A549 (cell line): ENCODE data around the gene FERMT1. TPM values are rescaled to one million over a fixed set of nuclear protein-coding genes. Genes with fewer than 3 reads are reported as not detected.

Source experiments
- ATAC-seq, 2 experiments: fragments of 200-7000 bp in 1 of 2; fragments of >200 bp in 1 of 2; cut with Nextera tagmentation in 1 of 2; cut with Tn5 transposase in 1 of 2; 3 replicates each; pipeline versions ENCODE4 v1.8.0 to v1.9.1; 2018 to 2020; ENCODE audit warnings: mild to moderate bottlenecking in 1 of 2, moderate library complexity in 1 of 2
- CTCF ChIA-PET: fragments of 300-600 bp; sonication (Branson Sonifier 250); formaldehyde crosslinking; extraction: SDS; loops from one replicate; lab custom pipeline; 2021; ENCODE audit warnings: antibody characterized with exemption, inconsistent platforms; lab: Yijun Ruan, JAX
- POLR2A ChIA-PET: fragments of 350-600 bp; formaldehyde crosslinking; extraction: SDS; loops from one replicate; lab custom pipeline; 2021; ENCODE audit warnings: antibody characterized with exemption, inconsistent platforms; lab: Yijun Ruan, JAX
- DNase-seq, 2 experiments: peaks; one replicate each; pipeline versions ENCODE4 v3.0.0 to v3.0.0-alpha.2; 2011 to 2016; ENCODE audit warnings: low read depth in 1 of 2, low spot score in 1 of 2
- FAIRE-seq: peaks from 2 replicates; lab custom pipeline; 2011; peaks lifted over from hg19 to GRCh38; lab: Jason Lieb, UNC
- H3K27ac ChIP-seq, 2 experiments: fragments of >200 bp; sonication (Bioruptor Twin); formaldehyde crosslinking; 3 replicates each; pipeline ENCODE4 v1.5.1; 2016 to 2017
- H3K4me1 ChIP-seq: fragments of >200 bp; sonication (Bioruptor Twin); formaldehyde crosslinking; 3 replicates; pipeline ENCODE4 v1.6.1; 2016
- H3K4me2 ChIP-seq: fragments of >200 bp; sonication (Bioruptor Twin); formaldehyde crosslinking; 3 replicates; pipeline ENCODE4 v1.6.1; 2016
- H3K4me3 ChIP-seq: fragments of >200 bp; sonication (Bioruptor Twin); formaldehyde crosslinking; 3 replicates; pipeline ENCODE4 v1.5.1; 2016
- H3K9me3 ChIP-seq: fragments of >200 bp; sonication (Bioruptor Twin); formaldehyde crosslinking; 3 replicates; pipeline ENCODE4 v1.6.1; 2016
- ATOH8 ChIP-seq: fragments of 250-450 bp; sonication (Bioruptor Pico); IDR thresholded peaks from 2 replicates; pipeline ENCODE4 v1.5.0; 2020; ENCODE audit warnings: low read depth, mild to moderate bottlenecking, moderate library complexity
- CHD4 ChIP-seq: fragments of 200-600 bp; sonication (generic); IDR thresholded peaks from 2 replicates; pipeline ENCODE4 v1.6.1; 2016; ENCODE audit warnings: antibody characterized with exemption, mild to moderate bottlenecking, borderline replicate concordance
- E2F6 ChIP-seq: IDR thresholded peaks from 2 replicates; pipeline ENCODE4 v1.6.1; 2012; ENCODE audit warnings: low read depth, borderline replicate concordance
- EHF ChIP-seq: fragments of 250-450 bp; sonication (Bioruptor Pico); IDR thresholded peaks from 2 replicates; pipeline ENCODE4 v1.5.0; 2020; ENCODE audit warnings: mild to moderate bottlenecking
- EHMT2 ChIP-seq: fragments of 200-600 bp; sonication (generic); IDR thresholded peaks from 2 replicates; pipeline ENCODE4 v1.6.1; 2016; ENCODE audit warnings: antibody characterized with exemption, low read depth, mild to moderate bottlenecking, moderate library complexity
- ELK1 ChIP-seq: fragments of 150-350 bp; IDR thresholded peaks from 2 replicates; pipeline ENCODE4 v1.6.1; 2014; ENCODE audit warnings: low read depth, mild to moderate bottlenecking, low read length
- ESRRA ChIP-seq: fragments of 150-350 bp; IDR thresholded peaks from 2 replicates; pipeline ENCODE4 v1.6.1; 2014; ENCODE audit warnings: mild to moderate bottlenecking, low read length, borderline replicate concordance
- FOSB ChIP-seq: fragments of 250-450 bp; sonication (Bioruptor Pico); IDR thresholded peaks from 2 replicates; pipeline ENCODE4 v1.5.0; 2020; ENCODE audit warnings: mild to moderate bottlenecking, moderate library complexity
- FOXS1 ChIP-seq: fragments of 250-450 bp; sonication (Bioruptor Pico); IDR thresholded peaks from 2 replicates; pipeline ENCODE4 v1.5.0; 2020; ENCODE audit warnings: mild to moderate bottlenecking, moderate library complexity
- HEYL ChIP-seq: fragments of 250-450 bp; sonication (Bioruptor Pico); IDR thresholded peaks from 2 replicates; pipeline ENCODE4 v1.8.0; 2021; ENCODE audit warnings: mild to moderate bottlenecking, moderate library complexity
- HOXB13 ChIP-seq: fragments of 250-450 bp; sonication (Bioruptor Pico); IDR thresholded peaks from 2 replicates; pipeline ENCODE4 v1.5.0; 2020; ENCODE audit warnings: low read depth, mild to moderate bottlenecking, moderate library complexity
- KDM5A ChIP-seq: fragments of 200-600 bp; sonication (generic); IDR thresholded peaks from 2 replicates; pipeline ENCODE4 v1.6.1; 2016; ENCODE audit warnings: antibody characterized with exemption, mild to moderate bottlenecking
- MAFK ChIP-seq: fragments of 450-650 bp; IDR thresholded peaks from 2 replicates; pipeline ENCODE4 v1.6.1; 2014; ENCODE audit not compliant: partially characterized antibody
- MAX ChIP-seq: IDR thresholded peaks from 2 replicates; pipeline ENCODE4 v1.6.1; 2012
- MYC ChIP-seq: IDR thresholded peaks from 2 replicates; pipeline ENCODE4 v1.6.1; 2012; ENCODE audit warnings: mild to moderate bottlenecking, inconsistent platforms, low read length, improper control_type of control experiment, borderline replicate concordance
- NFE2L2 ChIP-seq: fragments of 150-350 bp; conservative IDR thresholded peaks from 2 replicates; pipeline ENCODE4 v1.6.1; 2014; ENCODE audit warnings: low read length
- NPAS2 ChIP-seq: fragments of 250-450 bp; sonication (Bioruptor Pico); IDR thresholded peaks from 2 replicates; pipeline ENCODE4 v1.8.0; 2022; ENCODE audit warnings: mild to moderate bottlenecking, moderate library complexity, borderline replicate concordance
- POLR2AphosphoS2 ChIP-seq: conservative IDR thresholded peaks from 2 replicates; pipeline ENCODE4 v1.6.1; 2012; ENCODE audit warnings: low read length, improper control_type of control experiment, inconsistent platforms
- RAD21 ChIP-seq, 2 experiments: fragments of >200 bp in 1 of 2; sonication (Bioruptor Twin) in 1 of 2; formaldehyde crosslinking in 1 of 2; IDR thresholded peaks in 1 of 2; conservative IDR thresholded peaks in 1 of 2; 2 replicates in 1 of 2; 3 replicates in 1 of 2; pipeline ENCODE4 v1.6.1; 2012 to 2018; ENCODE audit warnings: inconsistent platforms in 1 of 2
- RARB ChIP-seq: fragments of 250-450 bp; sonication (Bioruptor Pico); IDR thresholded peaks from 2 replicates; pipeline ENCODE4 v1.8.0; 2021; ENCODE audit warnings: mild to moderate bottlenecking, moderate library complexity
- RFX5 ChIP-seq: fragments of 450-650 bp; IDR thresholded peaks from 2 replicates; pipeline ENCODE4 v1.7.1; 2014; ENCODE audit warnings: antibody characterized with exemption, mild to moderate bottlenecking, moderate library complexity
- RNF2 ChIP-seq: fragments of 200-600 bp; sonication (generic); IDR thresholded peaks from 2 replicates; pipeline ENCODE4 v1.6.1; 2016; ENCODE audit warnings: low read depth, mild to moderate bottlenecking, antibody characterized with exemption, moderate library complexity, borderline replicate concordance
- SMC3 ChIP-seq: fragments of >200 bp; sonication (Bioruptor Twin); formaldehyde crosslinking; IDR thresholded peaks from 3 replicates; pipeline ENCODE4 v1.6.1; 2018; ENCODE audit warnings: inconsistent platforms
- ZNF302 ChIP-seq: fragments of 250-450 bp; sonication (Bioruptor Pico); IDR thresholded peaks from 2 replicates; pipeline ENCODE4 v1.9.0; 2021; ENCODE audit warnings: inconsistent platforms, mild to moderate bottlenecking, moderate library complexity
- ZSCAN20 ChIP-seq: fragments of 250-450 bp; sonication (Bioruptor Pico); IDR thresholded peaks from 2 replicates; pipeline ENCODE4 v1.8.0; 2022; ENCODE audit warnings: mild to moderate bottlenecking, moderate library complexity
- WGBS: methylation state at CpG from one replicate; pipeline ENCODE4 v1.1.6; 2017; ENCODE audit errors: missing lambda C conversion rate; 5-methylcytosine and 5-hydroxymethylcytosine counted together
- polyA plus RNA-seq, 4 experiments: library from polyadenylated mRNA; depleted of rRNA in 3 of 4; stranded (reverse); fragments of >200 nt; fragmentation: RNase III in 1 of 4; extraction: RNeasy Plus Mini Kit Qiagen cat#74134 plus additional on column Dnase treatment in 1 of 4; gene quantifications; 2 replicates in 3 of 4; 3 replicates in 1 of 4; pipeline ENCODE4 v1.2.3, GENCODE V29; 2011 to 2017
- TF ChIP-seq, protein P1 (sequence below): fragments of 250-450 bp; sonication (Bioruptor Pico); IDR thresholded peaks from 2 replicates; pipeline ENCODE4 v1.5.0; 2021; ENCODE audit warnings: mild to moderate bottlenecking, moderate library complexity, borderline replicate concordance
- TF ChIP-seq, protein P2 (sequence below): IDR thresholded peaks from 2 replicates; pipeline ENCODE4 v1.6.1; 2012

FERMT1 gene
- polyA plus RNA-seq, 2 of the 4 experiments (the other 2 are of a cell fraction) = 12.7 to 19.1 TPM

- H3K4me2 ChIP-seq = no peak overlapping the region
- TF ChIP-seq POLR2AphosphoS2 (no peak), ATOH8 (CRISPR knock-in tag) (no peak), NPAS2 (CRISPR knock-in tag) (no peak), FOSB (CRISPR knock-in tag) (no peak), NFE2L2 (no peak), RFX5 (no peak), SMC3 (no peak), ZNF302 (no peak), EHMT2 (no peak), MAX (no peak), MYC (no peak), RNF2 (no peak), ELK1 (no peak)
- no peak overlapping the region for H3K27ac ChIP-seq
- H3K9me3 ChIP-seq = no peaks in the 10 kb centered on the region
- DNase-seq (no peak), ATAC-seq (no peak), FAIRE-seq (no peak)
- ChIA-PET POLR2A (no interaction called here), CTCF (interaction anchor here (0.6 kb wide), 1 partner anchor 560 kb away, joined by 3 read pairs; no protein-coding TSS in a partner anchor)
- no peak overlapping the region for H3K4me3 ChIP-seq
- 91% methylated on average over 2 of the region's 2 CpGs for WGBS
- no peaks in the 10 kb centered on the region for H3K4me1 ChIP-seq
These were observed 22.6 kb downstream of the FERMT1 start for GRCh38 chr20:6100246-6100645.

DNA sequence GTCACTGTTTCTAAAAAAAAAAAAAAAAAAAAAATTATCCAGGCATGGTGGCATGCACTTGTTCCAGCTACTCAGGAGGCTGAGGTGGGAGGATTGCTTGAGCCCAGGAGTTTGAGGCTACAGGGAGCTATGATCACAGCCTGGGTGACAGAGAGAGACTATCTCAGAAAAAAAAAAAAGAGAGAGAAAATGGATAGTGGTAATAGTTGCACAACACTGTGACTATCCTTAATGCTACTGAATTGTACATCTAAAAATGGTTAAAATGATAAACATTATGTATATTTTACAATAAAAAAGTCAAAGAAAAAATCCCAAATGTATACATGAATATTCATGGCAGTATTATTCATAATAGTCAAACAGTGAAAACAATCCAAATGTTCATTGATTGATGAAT lies 23.0 kb downstream of the FERMT1 start:
- POLR2A ChIA-PET = no interaction called here
- Histone ChIP-seq H3K4me1 (no peaks in the 10 kb centered on the region), H3K4me3 (no peak overlapping the region), H3K27ac (no peak overlapping the region), H3K4me2 (no peak overlapping the region), H3K9me3 (no peaks in the 10 kb centered on the region)
- TF ChIP-seq RARB (CRISPR knock-in tag) = no peak
- no peak for TF ChIP-seq ZSCAN20 (CRISPR knock-in tag)
- no peak for TF ChIP-seq EHF (CRISPR knock-in tag)
- no peak for TF ChIP-seq MAFK
- TF ChIP-seq CHD4 = no peak
- TF ChIP-seq, protein P1, sequence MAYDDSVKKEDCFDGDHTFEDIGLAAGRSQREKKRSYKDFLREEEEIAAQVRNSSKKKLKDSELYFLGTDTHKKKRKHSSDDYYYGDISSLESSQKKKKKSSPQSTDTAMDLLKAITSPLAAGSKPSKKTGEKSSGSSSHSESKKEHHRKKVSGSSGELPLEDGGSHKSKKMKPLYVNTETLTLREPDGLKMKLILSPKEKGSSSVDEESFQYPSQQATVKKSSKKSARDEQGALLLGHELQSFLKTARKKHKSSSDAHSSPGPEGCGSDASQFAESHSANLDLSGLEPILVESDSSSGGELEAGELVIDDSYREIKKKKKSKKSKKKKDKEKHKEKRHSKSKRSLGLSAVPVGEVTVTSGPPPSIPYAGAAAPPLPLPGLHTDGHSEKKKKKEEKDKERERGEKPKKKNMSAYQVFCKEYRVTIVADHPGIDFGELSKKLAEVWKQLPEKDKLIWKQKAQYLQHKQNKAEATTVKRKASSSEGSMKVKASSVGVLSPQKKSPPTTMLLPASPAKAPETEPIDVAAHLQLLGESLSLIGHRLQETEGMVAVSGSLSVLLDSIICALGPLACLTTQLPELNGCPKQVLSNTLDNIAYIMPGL (CRISPR knock-in tag) = no peak
- no peak for TF ChIP-seq RAD21 (conservative IDR thresholded peaks at IDR 0.05 in 1 of 2, IDR thresholded peaks at IDR 0.05 in 1 of 2)
- TF ChIP-seq, protein P2, sequence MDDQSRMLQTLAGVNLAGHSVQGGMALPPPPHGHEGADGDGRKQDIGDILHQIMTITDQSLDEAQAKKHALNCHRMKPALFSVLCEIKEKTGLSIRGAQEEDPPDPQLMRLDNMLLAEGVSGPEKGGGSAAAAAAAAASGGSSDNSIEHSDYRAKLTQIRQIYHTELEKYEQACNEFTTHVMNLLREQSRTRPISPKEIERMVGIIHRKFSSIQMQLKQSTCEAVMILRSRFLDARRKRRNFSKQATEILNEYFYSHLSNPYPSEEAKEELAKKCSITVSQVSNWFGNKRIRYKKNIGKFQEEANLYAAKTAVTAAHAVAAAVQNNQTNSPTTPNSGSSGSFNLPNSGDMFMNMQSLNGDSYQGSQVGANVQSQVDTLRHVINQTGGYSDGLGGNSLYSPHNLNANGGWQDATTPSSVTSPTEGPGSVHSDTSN = no peak
- TF ChIP-seq E2F6 = no peak
- TF ChIP-seq ATOH8 (CRISPR knock-in tag) = no peak
- no peak for TF ChIP-seq SMC3
- no peak for TF ChIP-seq FOXS1
- no peak for TF ChIP-seq HEYL (CRISPR knock-in tag)
- no peak for TF ChIP-seq ESRRA
- TF ChIP-seq MYC = no peak
- TF ChIP-seq HOXB13 (CRISPR knock-in tag) = no peak
- TF ChIP-seq EHMT2 = no peak
- no peak for TF ChIP-seq KDM5A
- CTCF ChIA-PET = interaction anchor here (0.6 kb wide), 1 partner anchor 559 kb away, joined by 3 read pairs; no protein-coding TSS in a partner anchor
- ATAC-seq (no peak), DNase-seq (no peak), FAIRE-seq (peak; percentile 80)
